ENCODE results near the gene PCDHGB3.

DNA sequence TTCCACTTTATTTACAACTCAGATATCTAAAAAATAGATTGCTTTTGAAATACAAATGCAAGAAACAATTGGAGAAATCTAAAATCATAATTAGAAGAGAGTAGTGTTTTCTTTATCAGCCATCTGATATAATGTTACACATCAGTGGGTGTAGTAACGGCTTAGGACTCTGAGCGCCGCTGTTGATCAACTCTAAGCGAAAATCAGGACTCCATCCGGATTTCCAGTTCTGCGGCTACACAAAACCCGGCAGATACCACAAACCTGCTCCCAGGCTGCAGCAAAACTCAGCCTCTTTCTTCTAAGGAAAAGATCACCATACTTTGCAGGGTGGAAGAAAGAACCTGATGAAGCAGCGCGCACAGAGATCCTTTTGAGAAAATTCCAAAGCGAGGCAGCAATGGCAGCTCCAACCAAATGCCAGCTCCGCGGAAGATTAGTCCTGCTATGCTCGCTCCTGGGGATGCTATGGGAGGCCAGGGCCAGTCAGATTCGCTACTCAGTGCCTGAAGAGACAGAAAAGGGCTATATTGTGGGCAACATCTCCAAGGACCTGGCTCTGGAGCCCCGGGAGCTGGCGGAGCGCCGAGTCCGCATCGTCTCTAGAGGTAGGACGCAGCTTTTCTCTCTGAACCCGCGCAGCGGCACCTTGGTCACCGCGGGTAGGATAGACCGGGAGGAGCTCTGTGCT is 32.7 kb downstream of the PCDHGB3 start, which contains the start of gene PCDHGA9:
- TF ChIP-seq FOXK2 (IDR thresholded peaks at IDR 0.05) (no peak), SUZ12 (IDR thresholded peaks at IDR 0.05) (no peak), ARNT (IDR thresholded peaks at IDR 0.05) (no peak), SP1 (IDR thresholded peaks at IDR 0.05) (no peak), NFRKB (IDR thresholded peaks at IDR 0.05) (no peak)

All from HEK293T (cell line).